Fibroblast of skin of scalp (primary cell): ENCODE data around the gene GPR176.

ENCODE experiments used
- DNase-seq: peaks from one replicate; pipeline ENCODE4 v3.0.0-alpha.2; 2013

Gene GPR176

DNA sequence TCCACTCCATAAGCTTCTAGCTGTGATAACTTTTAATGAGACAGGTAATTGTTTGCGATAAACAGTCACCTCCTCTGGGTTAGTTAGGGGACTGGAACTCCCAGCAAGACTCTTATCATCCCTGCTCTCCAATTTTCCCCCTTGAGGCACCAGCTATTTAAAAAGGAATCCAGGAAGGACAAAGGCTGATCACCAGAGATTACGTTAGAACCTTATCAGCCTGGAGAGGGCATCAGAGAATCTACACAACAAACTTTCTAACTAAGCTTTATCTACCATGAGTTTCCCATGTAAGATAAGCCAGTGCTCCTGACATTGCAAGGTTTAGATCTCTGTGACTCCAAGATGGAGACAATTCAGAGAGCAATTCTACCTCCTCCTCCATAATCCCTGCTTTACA, 31.3 kb downstream of the GPR176 start:
- peak; percentile 12 for DNase-seq

DNA sequence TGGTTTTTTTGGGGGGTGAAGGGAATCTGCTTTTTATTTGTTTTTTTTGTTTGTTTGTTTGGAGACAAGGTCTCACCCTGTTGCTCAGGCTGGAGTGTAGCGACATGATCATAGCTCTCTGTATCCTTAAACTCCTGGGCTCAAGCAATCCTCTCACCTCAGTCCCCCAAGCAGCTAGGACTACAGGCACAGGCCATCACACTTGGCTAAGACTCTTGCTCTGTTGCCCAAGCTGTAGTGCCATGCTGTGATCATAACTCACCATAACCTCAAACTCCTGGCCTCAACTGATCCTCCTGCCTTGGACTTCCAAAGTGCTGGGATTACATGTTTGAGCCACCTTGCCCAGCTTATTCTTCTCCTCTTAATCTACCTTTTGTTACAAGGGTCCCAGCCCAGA, 31.8 kb downstream of the GPR176 start:
- DNase-seq = no peak

DNA sequence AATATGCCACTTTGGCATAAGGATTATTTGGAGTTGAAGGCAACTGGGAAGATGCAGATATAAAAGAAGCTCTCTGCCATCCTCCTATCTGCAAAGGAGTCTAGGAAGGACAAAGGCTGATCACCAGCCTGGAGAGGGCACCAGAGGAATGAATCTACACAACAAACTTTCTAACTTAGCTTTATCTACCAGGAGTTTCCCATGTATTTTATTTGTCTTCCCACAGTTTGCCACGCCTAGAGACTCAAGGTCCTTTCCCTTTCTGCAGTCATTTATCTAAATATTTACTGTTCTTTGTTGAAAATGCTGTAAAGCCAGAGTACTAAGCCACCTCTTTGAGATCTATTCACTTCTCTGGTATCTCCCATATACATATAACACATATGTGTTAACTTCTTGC, 32.2 kb downstream of the GPR176 start:
- peak; percentile 60 for DNase-seq

- no peak for DNase-seq
These were observed 32.9 kb downstream of the GPR176 start for GRCh38 chr15:39887211-39887610.

DNA sequence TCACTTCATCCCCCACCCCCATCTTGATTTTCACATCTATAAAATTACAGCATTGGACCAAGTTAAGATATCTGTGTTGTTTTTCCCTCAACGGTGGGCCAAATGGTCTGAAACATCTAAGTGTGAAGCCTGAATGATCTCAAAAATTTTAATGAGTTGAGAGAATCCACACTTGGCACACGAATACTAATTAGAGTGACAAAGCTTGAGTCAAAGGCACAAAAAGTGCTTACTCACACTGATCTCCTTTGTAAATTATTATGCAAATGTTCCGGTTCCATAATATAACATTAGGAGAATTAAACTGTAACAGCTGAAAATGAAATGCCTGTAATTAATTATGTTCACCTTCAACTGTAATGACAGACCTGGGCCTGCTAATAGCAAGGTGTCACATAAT, 33.6 kb downstream of the GPR176 start:
- no peak for DNase-seq

DNA sequence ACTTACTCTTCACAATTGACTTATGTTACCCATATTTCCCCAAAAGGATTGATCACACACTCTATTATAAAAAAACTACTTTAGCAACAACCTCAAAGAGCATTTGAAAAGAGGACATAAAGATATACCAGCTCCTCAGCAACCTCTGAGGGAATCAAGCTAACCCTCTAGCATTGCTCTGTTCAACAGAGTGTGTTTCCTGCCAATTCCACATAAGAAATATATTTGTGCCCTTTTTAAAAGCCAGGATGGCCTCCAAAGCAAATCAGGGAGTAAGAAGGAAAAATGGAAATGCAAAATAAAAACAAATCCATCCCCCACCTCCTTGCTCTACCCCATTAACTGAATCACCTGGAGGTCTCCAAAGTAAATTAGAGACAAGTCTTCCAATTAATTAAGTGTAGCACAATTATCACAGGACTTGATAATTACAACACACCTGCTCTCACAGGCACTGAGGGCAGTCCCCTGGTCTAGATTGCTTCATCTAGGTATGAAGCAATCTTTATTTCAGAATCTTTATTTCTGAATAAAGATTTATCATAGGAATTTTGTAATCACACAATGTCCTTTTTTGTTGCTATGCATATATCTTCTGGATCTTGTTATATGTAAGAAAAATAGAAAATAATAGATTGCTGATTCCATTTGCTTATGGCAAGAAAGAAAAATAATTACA, 34.8 kb downstream of the GPR176 start:
- DNase-seq = no peak

- DNase-seq = no peak
These were observed 35.7 kb downstream of the GPR176 start for GRCh38 chr15:39884351-39884750.

GRCh38 chr15:39882602-39883001, 37.5 kb downstream of the GPR176 start:
- DNase-seq = no peak

DNA sequence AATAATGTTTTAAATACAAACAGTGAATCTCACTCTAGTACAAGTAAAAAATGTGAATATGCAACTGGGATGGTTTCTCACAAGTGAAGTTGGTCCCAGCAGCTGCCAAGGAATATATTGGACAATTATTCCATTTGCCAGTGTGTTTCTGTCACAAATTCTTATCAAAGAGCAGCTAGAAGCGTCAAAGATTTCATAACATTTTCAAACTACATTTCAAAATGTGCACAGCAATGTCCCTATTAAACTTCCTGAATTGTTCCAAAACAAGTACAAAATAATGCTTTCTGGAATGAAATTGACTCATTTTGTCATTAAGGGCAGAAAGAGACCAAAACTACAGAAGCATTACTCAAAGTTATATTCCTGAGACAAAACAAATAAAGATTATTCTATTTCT, 38.3 kb downstream of the GPR176 start:
- no peak for DNase-seq

GRCh38 chr15:39880718-39881387, 39.2 kb downstream of the GPR176 start:
- peak; percentile 60 for DNase-seq

DNA sequence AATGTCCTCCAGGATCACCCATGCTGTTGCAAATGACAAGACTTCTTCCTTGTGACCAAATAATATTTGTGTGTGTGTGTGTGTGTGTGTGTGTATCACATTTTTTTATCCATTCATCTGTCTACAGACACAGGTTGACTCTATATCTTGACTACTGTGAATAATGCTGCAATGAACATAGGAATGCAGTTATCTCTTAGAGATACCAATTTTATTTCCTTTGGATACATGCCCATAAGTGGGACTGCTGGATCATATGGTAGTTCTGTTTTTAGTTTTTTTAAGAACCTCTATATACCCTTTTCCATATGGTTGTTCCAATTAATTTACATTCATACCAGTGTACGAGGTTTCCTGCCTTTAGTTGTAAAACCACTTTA, 41.7 kb downstream of the GPR176 start:
- peak; percentile 65 for DNase-seq

- DNase-seq = peak; percentile 45
These were observed 45.0 kb downstream of the GPR176 start for GRCh38 chr15:39874890-39875549.

DNA sequence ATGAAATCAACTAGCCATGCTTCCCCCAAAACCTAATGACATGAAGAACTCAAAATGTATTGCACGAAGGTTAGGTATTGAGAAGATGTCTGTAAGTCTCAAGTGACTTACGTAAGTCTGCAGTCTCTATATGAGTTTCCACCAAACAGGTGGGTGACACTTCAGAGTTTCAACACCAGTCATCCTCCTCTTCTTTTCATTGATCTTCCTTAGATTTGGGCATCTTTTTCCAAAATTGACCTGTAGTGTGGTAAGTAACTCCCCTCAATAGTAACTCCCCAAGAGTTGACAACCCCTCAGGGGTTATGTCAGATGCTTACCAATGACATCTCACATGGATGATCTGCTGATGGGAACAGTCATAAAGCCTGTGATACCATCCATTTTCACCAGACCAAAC, 46.1 kb downstream of the GPR176 start:
- DNase-seq = no peak

DNA sequence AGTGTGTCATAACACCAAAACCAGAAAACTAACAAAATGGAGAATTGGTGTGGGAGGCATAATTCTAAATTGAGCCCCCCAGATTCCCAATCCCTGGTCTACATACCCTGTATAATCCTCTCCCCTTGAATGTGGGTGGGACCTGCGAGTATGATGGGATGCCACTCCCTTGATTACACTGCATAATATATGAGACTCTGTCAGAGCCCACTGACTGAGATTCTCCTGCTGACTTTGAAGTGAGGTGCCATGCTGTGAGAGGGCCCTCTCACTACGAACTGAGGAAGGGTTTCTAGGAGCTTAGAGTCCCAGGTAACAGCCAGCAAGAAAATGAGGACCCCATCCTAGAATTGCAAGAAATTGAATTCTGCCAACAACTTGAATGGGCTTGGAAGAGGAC, 49.5 kb downstream of the GPR176 start:
- no peak for DNase-seq

- no peak for DNase-seq
These were observed 50.1 kb downstream of the GPR176 start for GRCh38 chr15:39869858-39870515.

GRCh38 chr15:39869254-39869653, 50.8 kb downstream of the GPR176 start:
- DNase-seq = no peak

DNA sequence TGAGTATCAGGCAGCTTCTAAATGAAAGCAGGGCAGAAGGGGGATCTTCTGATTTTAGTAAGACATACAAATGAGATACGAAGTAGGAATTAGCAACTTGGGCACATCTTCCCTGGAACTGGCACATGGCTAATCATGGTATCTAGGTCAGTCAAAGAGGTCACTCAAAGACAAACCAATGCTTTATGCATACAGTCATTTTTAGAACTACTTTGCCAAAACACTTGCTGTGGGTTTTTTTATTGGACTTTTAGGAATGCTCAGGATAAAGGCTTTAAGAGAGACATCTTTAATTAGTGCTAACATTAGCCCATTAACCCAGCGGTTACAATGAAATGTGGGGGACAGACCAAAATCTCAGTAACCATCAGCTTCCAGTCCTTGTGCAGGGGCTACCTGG, 51.7 kb downstream of the GPR176 start:
- no peak for DNase-seq

DNA sequence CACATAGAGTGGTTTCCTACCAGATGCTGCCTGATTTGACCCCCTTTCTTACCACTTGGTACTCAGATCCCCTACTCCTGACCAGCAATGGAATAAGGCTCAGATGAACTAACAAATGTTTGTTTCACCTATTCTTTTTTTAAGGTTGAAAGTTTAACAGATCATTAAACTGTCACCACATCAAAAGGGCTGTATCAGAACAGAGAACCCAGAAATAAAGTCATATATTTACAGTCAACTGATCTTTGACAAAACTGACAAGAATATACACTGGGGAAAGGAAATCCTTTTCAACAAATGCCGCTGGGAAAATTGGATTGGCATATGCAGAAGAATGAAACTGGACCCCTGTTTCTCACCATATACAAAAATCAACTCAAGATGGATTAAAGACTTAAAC, 56.0 kb downstream of the GPR176 start:
- DNase-seq = no peak

GRCh38 chr15:39860871-39861270, 59.2 kb downstream of the GPR176 start:
- no peak for DNase-seq

DNA sequence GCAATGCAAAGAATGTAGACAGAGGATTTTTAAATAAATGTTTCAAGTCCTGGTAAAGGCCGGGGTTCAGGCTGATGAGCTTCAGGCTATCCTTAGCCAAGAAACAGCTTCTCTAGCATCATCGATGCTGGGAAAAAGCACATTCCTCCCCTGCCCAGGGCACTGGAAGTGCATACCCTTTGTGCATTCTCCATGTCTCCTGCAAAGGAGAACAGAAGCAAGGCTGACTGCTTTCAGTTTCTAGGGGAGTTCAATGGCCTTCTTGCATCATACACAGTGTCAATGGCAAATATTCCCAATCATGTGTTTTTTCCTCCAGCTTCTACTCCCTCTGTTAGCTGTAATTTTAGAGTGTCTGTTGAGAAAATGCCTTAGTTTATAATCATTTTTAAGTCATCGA, 59.9 kb downstream of the GPR176 start:
- peak; percentile 80 for DNase-seq

GRCh38 chr15:39859636-39860035, 60.4 kb downstream of the GPR176 start:
- DNase-seq = no peak

DNA sequence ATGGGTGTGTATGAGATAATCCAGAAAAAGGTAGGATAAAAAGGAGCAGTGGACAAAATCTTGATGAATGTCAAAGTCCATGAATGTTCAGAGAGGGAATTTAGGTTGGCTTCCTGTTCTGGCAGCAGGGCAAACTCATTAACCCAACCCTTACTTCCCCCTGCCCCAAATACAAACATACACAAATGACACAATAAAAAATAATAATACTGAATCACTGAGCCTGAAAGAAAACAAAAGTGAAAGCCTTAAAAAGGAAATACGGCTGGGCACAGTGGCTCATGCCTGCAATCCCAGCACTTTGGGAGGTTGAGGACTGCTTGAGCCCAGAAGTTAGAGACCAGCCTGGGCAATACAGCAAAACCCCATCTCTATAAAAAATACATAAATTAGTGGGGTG, 62.9 kb downstream of the GPR176 start:
- no peak for DNase-seq

- no peak for DNase-seq
These were observed 63.7 kb downstream of the GPR176 start for GRCh38 chr15:39856357-39856756.

DNA sequence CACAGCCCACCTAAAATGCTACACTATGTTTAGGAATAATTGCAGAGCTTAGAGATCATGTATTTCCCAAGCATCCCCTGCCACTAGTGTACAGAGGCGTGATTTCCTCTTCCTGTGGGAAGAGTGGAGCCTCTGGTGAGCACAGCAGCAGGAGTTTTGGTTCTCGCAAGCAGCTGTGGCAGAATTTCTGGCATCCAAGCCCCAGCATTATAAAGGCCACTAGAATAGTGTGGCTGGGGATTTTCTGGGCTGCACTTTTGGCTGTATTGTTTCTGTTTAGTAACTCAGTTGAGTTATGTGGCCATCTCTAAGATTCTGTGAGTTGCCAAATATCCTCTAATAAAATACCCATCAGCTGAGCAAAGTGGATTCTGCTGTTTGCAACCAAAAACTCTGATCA, 64.7 kb downstream of the GPR176 start:
- no peak for DNase-seq
